Measurements from ENCODE around the gene PCBP3.

DNA sequence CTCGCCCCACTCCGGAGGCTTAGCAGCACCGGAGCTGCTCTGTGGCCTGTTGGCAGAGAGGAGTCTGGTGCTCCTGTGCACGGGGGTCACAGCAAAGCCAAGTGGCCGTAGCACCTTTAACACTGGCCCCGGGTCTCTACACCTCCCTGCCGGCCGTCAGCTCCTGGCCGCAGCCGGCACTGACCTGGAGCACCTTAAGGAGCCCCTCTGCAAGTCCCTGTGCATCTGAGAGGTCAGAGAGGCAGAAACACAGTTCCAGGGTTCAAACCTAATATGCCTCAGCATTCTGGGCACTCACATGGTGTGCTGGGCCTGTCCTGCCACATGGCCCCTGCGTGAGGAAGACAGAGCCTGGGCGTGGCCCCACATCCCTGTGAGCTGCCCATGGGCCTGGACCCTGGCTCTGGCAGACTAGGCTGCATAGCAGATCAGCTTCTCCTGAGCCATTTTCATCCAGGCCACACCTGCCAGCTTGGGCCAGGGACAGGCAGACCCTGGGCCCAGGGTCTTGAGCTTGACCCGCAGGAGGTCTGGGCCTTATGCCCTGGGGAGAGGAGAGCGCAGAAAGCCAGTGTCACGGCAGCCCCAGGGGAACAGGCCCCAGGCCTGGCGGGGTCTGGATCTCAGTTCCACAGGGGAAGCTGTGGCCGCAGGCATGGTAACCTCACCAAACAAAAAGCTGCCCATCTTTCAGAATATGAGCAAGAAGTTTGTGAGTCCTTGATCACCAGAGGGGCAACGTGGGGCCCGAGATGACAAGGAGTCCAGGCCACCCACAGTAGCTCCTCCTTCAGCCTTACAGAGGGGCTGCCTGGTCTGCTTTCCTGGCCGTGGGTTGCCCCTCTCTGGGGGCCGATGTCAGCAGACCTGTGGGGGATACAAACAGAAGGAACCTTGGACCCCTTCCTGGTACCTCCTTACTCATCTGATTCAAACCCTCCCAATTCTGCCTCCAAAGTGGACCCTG is 192.1 kb downstream of the PCBP3 start:
- TF ChIP-seq CTCF (IDR thresholded peaks at IDR 0.05) (no peak), POLR2A (IDR thresholded peaks at IDR 0.05) (no peak)
